Measurements from ENCODE around the gene P3H1.

DNA sequence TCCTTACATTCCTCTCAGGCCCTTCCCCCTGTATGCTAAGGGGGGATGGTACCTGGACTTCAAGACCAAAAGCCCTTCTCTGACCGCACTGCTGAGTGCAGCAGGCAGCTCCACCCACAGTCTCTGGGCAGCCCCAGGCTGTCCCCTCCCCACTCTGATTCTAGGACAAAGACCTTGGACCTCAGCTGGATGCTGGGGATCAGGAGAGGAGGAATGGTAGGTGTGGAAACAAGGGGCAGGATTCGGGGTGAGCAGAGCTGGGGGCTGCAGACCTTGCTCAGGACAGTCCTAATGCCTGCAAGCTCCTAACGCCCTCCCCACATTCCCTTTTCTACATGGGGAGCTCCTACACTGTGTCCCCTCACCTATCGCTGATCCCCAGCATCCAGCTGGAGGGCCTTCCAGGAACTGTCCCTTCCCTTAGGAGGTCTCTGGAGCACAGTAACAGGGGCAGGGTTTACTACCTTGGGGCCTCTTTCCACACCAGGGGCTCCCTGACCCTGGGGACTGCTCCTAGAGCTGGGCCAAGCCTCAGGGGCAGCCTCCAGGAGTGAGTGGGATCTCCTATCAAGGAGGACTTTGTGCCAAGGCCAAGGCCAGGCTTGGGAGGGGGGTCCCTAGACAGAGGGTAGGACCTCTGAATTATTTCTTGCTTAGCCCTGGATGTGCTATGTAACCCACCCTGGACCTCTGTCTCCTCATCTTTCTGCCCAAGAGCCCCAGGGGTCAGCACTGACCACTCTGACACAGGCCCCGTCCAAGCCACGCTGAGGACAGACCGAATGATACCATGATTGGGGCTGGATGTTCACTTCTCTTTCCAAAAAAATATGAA is 32.4 kb downstream of the P3H1 start:
- TF ChIP-seq, protein P1, sequence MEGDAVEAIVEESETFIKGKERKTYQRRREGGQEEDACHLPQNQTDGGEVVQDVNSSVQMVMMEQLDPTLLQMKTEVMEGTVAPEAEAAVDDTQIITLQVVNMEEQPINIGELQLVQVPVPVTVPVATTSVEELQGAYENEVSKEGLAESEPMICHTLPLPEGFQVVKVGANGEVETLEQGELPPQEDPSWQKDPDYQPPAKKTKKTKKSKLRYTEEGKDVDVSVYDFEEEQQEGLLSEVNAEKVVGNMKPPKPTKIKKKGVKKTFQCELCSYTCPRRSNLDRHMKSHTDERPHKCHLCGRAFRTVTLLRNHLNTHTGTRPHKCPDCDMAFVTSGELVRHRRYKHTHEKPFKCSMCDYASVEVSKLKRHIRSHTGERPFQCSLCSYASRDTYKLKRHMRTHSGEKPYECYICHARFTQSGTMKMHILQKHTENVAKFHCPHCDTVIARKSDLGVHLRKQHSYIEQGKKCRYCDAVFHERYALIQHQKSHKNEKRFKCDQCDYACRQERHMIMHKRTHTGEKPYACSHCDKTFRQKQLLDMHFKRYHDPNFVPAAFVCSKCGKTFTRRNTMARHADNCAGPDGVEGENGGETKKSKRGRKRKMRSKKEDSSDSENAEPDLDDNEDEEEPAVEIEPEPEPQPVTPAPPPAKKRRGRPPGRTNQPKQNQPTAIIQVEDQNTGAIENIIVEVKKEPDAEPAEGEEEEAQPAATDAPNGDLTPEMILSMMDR (conservative IDR thresholded peaks at IDR 0.05; ENCODE audit: low read depth in 2 of 2) = no peak
- TF ChIP-seq POLR2AphosphoS5 (IDR thresholded peaks at IDR 0.05; ENCODE audit: low read depth) = no peak
